Colonic mucosa (tissue), 4 donors: ENCODE measurements around the gene CCDC30. TPM values are rescaled to one million over a fixed set of nuclear protein-coding genes. Genes with fewer than 3 reads are reported as not detected.
A peak's percentile ranks its signal among the peaks of the same experiment; 100 is the strongest.

Experiments used
- DNase-seq: peaks from one replicate; pipeline ENCODE4 v3.0.0-alpha.2; 2020
- H3K27ac ChIP-seq: fragments of 200-600 bp; one replicate; pipeline ENCODE4 v1.8.0; 2021
- H3K27me3 ChIP-seq: fragments of 200-600 bp; one replicate; pipeline ENCODE4 v1.8.0; 2021
- H3K36me3 ChIP-seq: fragments of 200-600 bp; one replicate; pipeline ENCODE4 v1.8.0; 2021
- H3K4me1 ChIP-seq: fragments of 200-600 bp; one replicate; pipeline ENCODE4 v1.8.0; 2021; ENCODE audit warnings: mild to moderate bottlenecking
- H3K4me3 ChIP-seq: fragments of 200-600 bp; one replicate; pipeline ENCODE4 v1.8.0; 2021
- H3K9ac ChIP-seq, 2 donors: one replicate each; pipeline ENCODE4 v1.7.0; 2013; ENCODE audit warnings: control low read depth in 2 of 2, low read depth in 2 of 2, low read length in 2 of 2
- H3K9me3 ChIP-seq: fragments of 200-600 bp; one replicate; pipeline ENCODE4 v1.8.0; 2021
- intact Hi-C: fragments of 100-400 bp; cut with DNase I; formaldehyde crosslinking; loops from one replicate; pipeline ENCODE4 v1.14.1; 2022
- total RNA-seq, 2 donors: library from RNA; stranded (reverse); fragmentation: NEBNext Ultra II Directional in 1 of 2; extraction: Animal tissue kit (Norgen Biotek cat#: 25700) in 1 of 2; gene quantifications; one replicate each; pipeline ENCODE4 v1.2.1, GENCODE V29; 2021
- TF ChIP-seq, protein P1 (sequence below): fragments of 200-600 bp; IDR thresholded peaks from one replicate; pipeline ENCODE4 v1.8.0; 2022; ENCODE audit warnings: antibody characterized with exemption, mild to moderate bottlenecking
- donor health status: healthy.
- donor health status: DM: no; HTN: no; CAD: no.
- donor health status: DM: no; HTN: no; CAD: no.

Gene CCDC30
- total RNA-seq, 2 donors from 2014 or later = 1.5 to 1.8 TPM

DNA sequence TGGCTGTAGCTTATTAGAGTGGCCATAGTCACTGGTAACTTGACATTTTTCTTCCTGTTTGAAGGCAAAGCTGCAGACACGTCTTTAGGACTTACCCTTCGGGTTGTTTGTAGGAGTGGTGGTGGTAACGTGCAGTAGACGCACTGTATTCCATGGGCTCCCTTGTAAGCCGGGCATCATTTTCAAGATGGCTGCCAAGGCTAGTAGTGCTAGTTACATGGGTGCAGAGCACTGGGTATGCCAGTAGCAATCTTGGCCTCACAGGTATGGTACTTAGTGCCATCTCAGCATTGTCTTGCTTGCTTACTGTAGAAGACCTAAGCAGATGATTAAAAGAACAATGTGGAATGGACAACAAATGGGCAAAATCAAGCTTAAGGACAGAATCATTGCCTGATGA is 221.1 kb downstream of the CCDC30 start:
- no peak overlapping the region for H3K9ac ChIP-seq
- no peaks in the 10 kb centered on the region for H3K27me3 ChIP-seq
- H3K9me3 ChIP-seq = no peaks in the 10 kb centered on the region
- peak overlapping the region; percentile 89 for H3K4me3 ChIP-seq
- intact Hi-C loops = no loop called here
- H3K4me1 ChIP-seq = peaks cover 32% of the 10 kb centered on the region
- DNase-seq = peak; percentile 40
- no peak overlapping the region for H3K27ac ChIP-seq
- TF ChIP-seq, protein P1, sequence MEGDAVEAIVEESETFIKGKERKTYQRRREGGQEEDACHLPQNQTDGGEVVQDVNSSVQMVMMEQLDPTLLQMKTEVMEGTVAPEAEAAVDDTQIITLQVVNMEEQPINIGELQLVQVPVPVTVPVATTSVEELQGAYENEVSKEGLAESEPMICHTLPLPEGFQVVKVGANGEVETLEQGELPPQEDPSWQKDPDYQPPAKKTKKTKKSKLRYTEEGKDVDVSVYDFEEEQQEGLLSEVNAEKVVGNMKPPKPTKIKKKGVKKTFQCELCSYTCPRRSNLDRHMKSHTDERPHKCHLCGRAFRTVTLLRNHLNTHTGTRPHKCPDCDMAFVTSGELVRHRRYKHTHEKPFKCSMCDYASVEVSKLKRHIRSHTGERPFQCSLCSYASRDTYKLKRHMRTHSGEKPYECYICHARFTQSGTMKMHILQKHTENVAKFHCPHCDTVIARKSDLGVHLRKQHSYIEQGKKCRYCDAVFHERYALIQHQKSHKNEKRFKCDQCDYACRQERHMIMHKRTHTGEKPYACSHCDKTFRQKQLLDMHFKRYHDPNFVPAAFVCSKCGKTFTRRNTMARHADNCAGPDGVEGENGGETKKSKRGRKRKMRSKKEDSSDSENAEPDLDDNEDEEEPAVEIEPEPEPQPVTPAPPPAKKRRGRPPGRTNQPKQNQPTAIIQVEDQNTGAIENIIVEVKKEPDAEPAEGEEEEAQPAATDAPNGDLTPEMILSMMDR = no peak
- H3K36me3 ChIP-seq = no peaks in the 10 kb centered on the region

DNA sequence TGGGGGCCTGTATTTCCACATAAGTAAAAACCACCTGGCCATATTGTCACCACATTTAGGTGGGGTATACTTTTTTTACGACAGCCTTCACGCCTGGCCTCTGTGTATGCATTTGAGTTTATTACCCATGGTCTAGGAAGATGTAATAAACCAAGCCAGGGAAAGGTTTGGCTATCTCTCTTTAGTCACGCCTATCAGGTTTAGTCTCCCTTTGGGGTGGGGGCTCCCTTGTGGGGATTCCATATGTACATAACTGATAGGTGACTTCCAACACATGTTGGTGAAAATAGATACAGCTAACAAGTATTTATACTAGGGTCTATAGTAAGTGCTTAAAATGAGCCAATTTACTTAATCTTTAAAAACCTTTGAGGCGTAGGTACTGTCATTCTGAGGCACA is 223.3 kb downstream of the CCDC30 start:
- no peak overlapping the region for H3K27ac ChIP-seq
- H3K27me3 ChIP-seq = no peaks in the 10 kb centered on the region
- peak overlapping the region in 1 of 2 donors; percentile 55 for H3K9ac ChIP-seq
- H3K4me3 ChIP-seq = no peak overlapping the region
- H3K9me3 ChIP-seq = no peaks in the 10 kb centered on the region
- peak; percentile 33 for DNase-seq
- TF ChIP-seq, protein P1 = no peak
- H3K4me1 ChIP-seq = peaks cover 38% of the 10 kb centered on the region
- intact Hi-C loops = no loop called here
- H3K36me3 ChIP-seq = no peaks in the 10 kb centered on the region

- TF ChIP-seq, protein P1 = no peak
- Histone ChIP-seq H3K9me3 (no peaks in the 10 kb centered on the region), H3K4me1 (peaks cover 30% of the 10 kb centered on the region), H3K27me3 (no peaks in the 10 kb centered on the region), H3K27ac (no peak overlapping the region), H3K4me3 (no peak overlapping the region), H3K36me3 (no peaks in the 10 kb centered on the region), H3K9ac (no peak overlapping the region)
- DNase-seq = no peak
- intact Hi-C loops = no loop called here
These were observed 226.8 kb downstream of the CCDC30 start for GRCh38 chr1:42689912-42690311.

- Histone ChIP-seq H3K27ac (peak overlapping the region; percentile 84), H3K36me3 (no peaks in the 10 kb centered on the region)
- intact Hi-C loops = no loop called here
These were observed 227.5 kb downstream of the CCDC30 start for GRCh38 chr1:42690477-42691156.

GRCh38 chr1:42691157-42691498 is 228.0 kb downstream of the CCDC30 start:
- H3K9me3 ChIP-seq = no peaks in the 10 kb centered on the region
- H3K27me3 ChIP-seq = no peaks in the 10 kb centered on the region
- H3K36me3 ChIP-seq = no peaks in the 10 kb centered on the region
- H3K27ac ChIP-seq = peak overlapping the region; percentile 84
- no peak overlapping the region for H3K4me3 ChIP-seq
- no peak overlapping the region for H3K9ac ChIP-seq
- peaks cover 25% of the 10 kb centered on the region for H3K4me1 ChIP-seq
- DNase-seq = no peak
- TF ChIP-seq, protein P1 = no peak
- intact Hi-C loops = no loop called here

More at GRCh38 chr1:42690477-42691156, 227.5 kb downstream of the CCDC30 start:
- TF ChIP-seq, protein P1 = no peak
- H3K9ac ChIP-seq = no peak overlapping the region
- H3K9me3 ChIP-seq = no peaks in the 10 kb centered on the region
- H3K27me3 ChIP-seq = no peaks in the 10 kb centered on the region
- no peak overlapping the region for H3K4me3 ChIP-seq
- H3K4me1 ChIP-seq = peaks cover 28% of the 10 kb centered on the region
- no peak for DNase-seq
